IMR-90 (cell line): Measurements from ENCODE around the gene CSNK2A3. TPM values are rescaled to one million over a fixed set of nuclear protein-coding genes. Genes with fewer than 3 reads are reported as not detected.

ENCODE experiments used
- ATAC-seq: fragments of 200-7000 bp; cut with Tn5 transposase; 2 replicates; pipeline ENCODE4 v1.9.1; 2020; ENCODE audit warnings: low read depth, mild to moderate bottlenecking, moderate library complexity
- BruUV-seq: library from RNA; stranded (reverse); fragments of 400-500 nt; replicated peaks from 2 replicates; lab custom pipeline; 2021; lab: Mats Ljungman, UMichigan
- CTCF ChIA-PET: fragments of 300-600 bp; formaldehyde crosslinking; extraction: SDS; loops from one replicate; lab custom pipeline; 2021; ENCODE audit warnings: antibody characterized with exemption; lab: Yijun Ruan, JAX
- POLR2A ChIA-PET: fragments of 300-600 bp; sonication (Branson Sonifier 250); formaldehyde crosslinking; loops from one replicate; lab custom pipeline; 2022; ENCODE audit warnings: antibody characterized with exemption; ENCODE audit not compliant: unreplicated experiment; lab: Charles Lee
- DNase-seq: peaks from one replicate; pipeline ENCODE4 v3.0.0; 2013
- H2AFZ ChIP-seq: replicated peaks from 2 replicates; pipeline ENCODE3; 2013; ENCODE audit warnings: low read length, mild to moderate bottlenecking; ENCODE audit not compliant: poor library complexity
- H2AK5ac ChIP-seq: 2 replicates; pipeline ENCODE4 v1.6.1; 2013; ENCODE audit warnings: low read depth, low read length, inconsistent platforms
- H2AK9ac ChIP-seq: replicated peaks from 2 replicates; pipeline ENCODE3; 2013; ENCODE audit warnings: mild to moderate bottlenecking, low read depth, low read length, moderate library complexity; ENCODE audit not compliant: poor library complexity
- H2BK120ac ChIP-seq: 2 replicates; pipeline ENCODE4 v1.6.1; 2013; ENCODE audit warnings: low read depth, low read length, inconsistent platforms
- H2BK15ac ChIP-seq: 3 replicates; pipeline ENCODE4 v1.6.1; 2013; ENCODE audit warnings: low read depth, low read length, inconsistent platforms
- H2BK20ac ChIP-seq: 2 replicates; pipeline ENCODE4 v1.6.1; 2013; ENCODE audit warnings: low read depth, mild to moderate bottlenecking, inconsistent platforms, low read length, moderate library complexity
- H2BK5ac ChIP-seq: 2 replicates; pipeline ENCODE4 v1.6.1; 2013; ENCODE audit warnings: mild to moderate bottlenecking, low read depth, low read length, inconsistent platforms; ENCODE audit not compliant: poor library complexity, severe bottlenecking
- H3K14ac ChIP-seq: replicated peaks from 2 replicates; pipeline ENCODE4 v1.6.1; 2013; ENCODE audit warnings: low read depth, low read length, inconsistent platforms
- H3K18ac ChIP-seq: 2 replicates; pipeline ENCODE4 v1.6.1; 2013; ENCODE audit warnings: low read depth, low read length, control low read depth
- H3K23ac ChIP-seq: 2 replicates; pipeline ENCODE4 v1.6.1; 2013; ENCODE audit warnings: low read depth, low read length, inconsistent platforms
- H3K27ac ChIP-seq: 2 replicates; pipeline ENCODE4 v1.5.1; 2013; ENCODE audit warnings: mild to moderate bottlenecking, control low read depth, low read length; ENCODE audit not compliant: insufficient read depth
- H3K27me3 ChIP-seq: 2 replicates; pipeline ENCODE4 v1.6.1; 2013; ENCODE audit warnings: low read length; ENCODE audit not compliant: control insufficient read depth, insufficient read depth
- H3K36me3 ChIP-seq: 2 replicates; pipeline ENCODE4 v1.6.1; 2013; ENCODE audit warnings: low read length, mixed read lengths; ENCODE audit not compliant: control insufficient read depth, insufficient read depth
- H3K4ac ChIP-seq: 2 replicates; pipeline ENCODE4 v1.6.1; 2013; ENCODE audit warnings: low read depth, low read length, inconsistent platforms
- H3K4me1 ChIP-seq: 2 replicates; pipeline ENCODE4 v1.6.1; 2013; ENCODE audit warnings: low read length, mixed read lengths; ENCODE audit not compliant: control insufficient read depth, insufficient read depth
- H3K4me2 ChIP-seq: 2 replicates; pipeline ENCODE4 v1.6.1; 2013; ENCODE audit warnings: low read depth, mild to moderate bottlenecking, control low read depth, low read length, moderate library complexity
- H3K4me3 ChIP-seq: 2 replicates; pipeline ENCODE4 v1.5.1; 2013; ENCODE audit warnings: low read depth, mild to moderate bottlenecking, control low read depth, low read length, moderate library complexity; ENCODE audit not compliant: insufficient read depth
- H3K56ac ChIP-seq: 2 replicates; pipeline ENCODE4 v1.6.1; 2013; ENCODE audit warnings: low read length, inconsistent platforms; ENCODE audit not compliant: insufficient read depth; ENCODE audit errors: extremely low read depth
- H3K79me1 ChIP-seq, 2 experiments: 2 replicates each; pipeline ENCODE4 v1.6.1; 2013; ENCODE audit warnings: low read length in 2 of 2, inconsistent platforms in 1 of 2, low read depth in 1 of 2
- H3K9ac ChIP-seq: 2 replicates; pipeline ENCODE4 v1.6.1; 2013; ENCODE audit warnings: low read depth, low read length, control low read depth
- H3K9me1 ChIP-seq: 2 replicates; pipeline ENCODE4 v1.6.1; 2013; ENCODE audit warnings: low read length, inconsistent platforms; ENCODE audit not compliant: insufficient read depth
- H3K9me3 ChIP-seq: 2 replicates; pipeline ENCODE4 v1.6.1; 2013; ENCODE audit warnings: low read length; ENCODE audit not compliant: control insufficient read depth, insufficient read depth
- H4K20me1 ChIP-seq: 2 replicates; pipeline ENCODE4 v1.6.1; 2013; ENCODE audit warnings: low read length, inconsistent platforms; ENCODE audit not compliant: insufficient read depth
- H4K5ac ChIP-seq: 2 replicates; pipeline ENCODE4 v1.6.1; 2013; ENCODE audit warnings: mild to moderate bottlenecking, low read depth, low read length, control low read depth
- H4K8ac ChIP-seq, 2 experiments: 2 replicates each; pipeline ENCODE4 v1.6.1; 2013; ENCODE audit warnings: low read depth in 2 of 2, low read length in 2 of 2, control low read depth in 1 of 2, inconsistent platforms in 1 of 2
- H4K91ac ChIP-seq: 2 replicates; pipeline ENCODE4 v1.6.1; 2013; ENCODE audit warnings: low read depth, low read length, inconsistent platforms; ENCODE audit not compliant: insufficient read depth
- BHLHE40 ChIP-seq: fragments of 150-350 bp; IDR thresholded peaks from 2 replicates; pipeline ENCODE4 v1.6.1; 2016; ENCODE audit warnings: mild to moderate bottlenecking, low read depth, low read length
- CEBPB ChIP-seq: IDR thresholded peaks from 2 replicates; pipeline ENCODE4 v1.6.1; 2012; ENCODE audit warnings: low read depth, low read length, improper control_type of control experiment
- CHD1 ChIP-seq: IDR thresholded peaks from 2 replicates; pipeline ENCODE4 v1.6.1; 2012; ENCODE audit warnings: low read depth, low read length, improper control_type of control experiment
- CTCF ChIP-seq: conservative IDR thresholded peaks from 2 replicates; pipeline ENCODE4 v1.5.1; 2012; ENCODE audit warnings: mild to moderate bottlenecking, low read depth, low read length, improper control_type of control experiment
- ELK1 ChIP-seq: fragments of 150-350 bp; IDR thresholded peaks from 2 replicates; pipeline ENCODE4 v1.6.1; 2016; ENCODE audit warnings: low read depth, mild to moderate bottlenecking, low read length, moderate library complexity, borderline replicate concordance
- FOS ChIP-seq: fragments of 150-350 bp; IDR thresholded peaks from 2 replicates; pipeline ENCODE4 v1.6.1; 2016; ENCODE audit warnings: low read depth, low read length
- MAFK ChIP-seq: IDR thresholded peaks from 2 replicates; pipeline ENCODE4 v1.6.1; 2012; ENCODE audit warnings: low read depth, low read length, improper control_type of control experiment
- MAZ ChIP-seq: IDR thresholded peaks from 2 replicates; pipeline ENCODE4 v1.6.1; 2012; ENCODE audit warnings: low read depth, mild to moderate bottlenecking, low read length, improper control_type of control experiment, moderate library complexity, borderline replicate concordance
- MXI1 ChIP-seq: IDR thresholded peaks from 2 replicates; pipeline ENCODE4 v1.6.1; 2012; ENCODE audit warnings: low read depth, mild to moderate bottlenecking, low read length, moderate library complexity, borderline replicate concordance
- NFE2L2 ChIP-seq: fragments of 150-350 bp; IDR thresholded peaks from 2 replicates; pipeline ENCODE4 v1.6.1; 2016; ENCODE audit warnings: low read depth, mild to moderate bottlenecking, low read length
- POLR2A ChIP-seq: IDR thresholded peaks from 2 replicates; pipeline ENCODE4 v1.6.1; 2012; ENCODE audit warnings: mild to moderate bottlenecking, low read depth, low read length
- RAD21 ChIP-seq: IDR thresholded peaks from 2 replicates; pipeline ENCODE4 v1.6.1; 2012; ENCODE audit warnings: low read length, improper control_type of control experiment
- RCOR1 ChIP-seq: IDR thresholded peaks from 2 replicates; pipeline ENCODE4 v1.6.1; 2012; ENCODE audit warnings: mild to moderate bottlenecking, low read length, improper control_type of control experiment; ENCODE audit not compliant: insufficient replicate concordance
- RFX5 ChIP-seq: IDR thresholded peaks from 2 replicates; pipeline ENCODE4 v1.8.0; 2012; ENCODE audit warnings: low read depth, mild to moderate bottlenecking, low read length, moderate library complexity
- SMC3 ChIP-seq: fragments of 150-350 bp; IDR thresholded peaks from 2 replicates; pipeline ENCODE4 v1.6.1; 2016; ENCODE audit warnings: low read depth, mild to moderate bottlenecking, antibody characterized with exemption, low read length, moderate library complexity
- USF2 ChIP-seq: fragments of 150-350 bp; IDR thresholded peaks from 2 replicates; pipeline ENCODE4 v1.6.1; 2017; ENCODE audit warnings: mild to moderate bottlenecking, antibody characterized with exemption, low read length, low read depth
- WGBS, 2 experiments: methylation state at CpG; one replicate each; pipeline versions ENCODE4 v1.1.5 to v1.1.7; 2013; ENCODE audit warnings: missing lambda C conversion rate in 2 of 2; ENCODE audit not compliant: insufficient read length in 1 of 2; ENCODE audit errors: extremely low coverage in 2 of 2; 5-methylcytosine and 5-hydroxymethylcytosine counted together
- dilution Hi-C: fragments of 300-500 bp; cut with HindIII; formaldehyde crosslinking; loops from one replicate; pipeline ENCODE4 v1.14.3; 2018; ENCODE audit warnings: low sequenced_read_pairs; ENCODE audit not compliant: unreplicated experiment
- in situ Hi-C: fragments of 300-500 bp; cut with MboI; formaldehyde crosslinking; loops from 3 replicates; pipeline ENCODE4 v1.14.3; 2019; ENCODE audit warnings: low sequenced_read_pairs, inconsistent platforms, mixed read lengths
- intact Hi-C: fragments of 100-400 bp; cut with micrococcal nuclease; formaldehyde crosslinking; loops from 2 replicates; pipeline ENCODE4 v1.10.0; 2022
- polyA plus RNA-seq, 3 experiments: library from polyadenylated mRNA; depleted of rRNA; stranded (reverse); fragments of >200 nt; gene quantifications; 2 replicates each; pipeline ENCODE4 v1.2.3, GENCODE V29; 2012; ENCODE audit warnings: low replicate concordance in 1 of 3
- total RNA-seq: library from RNA; depleted of rRNA; stranded (reverse); fragments of >200 nt; gene quantifications from 2 replicates; pipeline ENCODE4 v1.2.3, GENCODE V29; 2012

The CSNK2A3 gene
- total and polyA plus RNA-seq, 2 of the 4 experiments (the other 2 are of a cell fraction): 1.2 to 3.2 TPM

- no peak overlapping the region for H2AFZ ChIP-seq
- intact Hi-C loops (no loop called here), in situ Hi-C loops (no loop called here), dilution Hi-C loops (no loop called here)
- no peak overlapping the region for H3K14ac ChIP-seq
- CTCF ChIA-PET: no interaction called here
- H2BK15ac ChIP-seq: no peak overlapping the region
- no peak for TF ChIP-seq RCOR1
- no peak for TF ChIP-seq RAD21
- no peak for TF ChIP-seq CEBPB
- TF ChIP-seq ELK1: no peak
- TF ChIP-seq SMC3: no peak
- no peak for TF ChIP-seq NFE2L2
- TF ChIP-seq MAFK: no peak
- no peak for TF ChIP-seq USF2
- no peak for TF ChIP-seq BHLHE40
- no peak for TF ChIP-seq POLR2A
- no peak for TF ChIP-seq FOS
- no peak for TF ChIP-seq CHD1
- no peak for TF ChIP-seq CTCF
- TF ChIP-seq MXI1: no peak
- TF ChIP-seq MAZ: no peak
- no peak for TF ChIP-seq RFX5
- no peak overlapping the region for H3K18ac ChIP-seq
- no peak overlapping the region for H4K91ac ChIP-seq
- no peaks in the 10 kb centered on the region for H4K20me1 ChIP-seq
- H3K9me3 ChIP-seq: no peaks in the 10 kb centered on the region
- no peak overlapping the region for H4K5ac ChIP-seq
- H3K27ac ChIP-seq: no peak overlapping the region
- no peak overlapping the region for H3K23ac ChIP-seq
- no peak overlapping the region for H3K4ac ChIP-seq
- no peaks in the 10 kb centered on the region for H3K4me1 ChIP-seq
- ATAC-seq (no peak), DNase-seq (no peak)
- BruUV-seq: no TSS peak
- no peak overlapping the region for H2BK20ac ChIP-seq
- no peak overlapping the region for H4K8ac ChIP-seq
- no peak overlapping the region for H2BK120ac ChIP-seq
- H3K56ac ChIP-seq: no peak overlapping the region
- no peak overlapping the region for H2BK5ac ChIP-seq
- no peaks in the 10 kb centered on the region for H3K79me1 ChIP-seq
- H3K36me3 ChIP-seq: no peaks in the 10 kb centered on the region
- no peaks in the 10 kb centered on the region for H3K9me1 ChIP-seq
- WGBS, 2 experiments: 60% methylated on average over 1 of the region's 4 CpGs; no CpG with 5 or more reads in 1 of the 2 experiments
- POLR2A ChIA-PET: no interaction called here
- H2AK5ac ChIP-seq: no peak overlapping the region
- peaks cover 9% of the 10 kb centered on the region for H3K27me3 ChIP-seq
- no peak overlapping the region for H3K4me3 ChIP-seq
- H3K4me2 ChIP-seq: no peak overlapping the region
- H2AK9ac ChIP-seq: no peak overlapping the region
- H3K9ac ChIP-seq: no peak overlapping the region
Observed at GRCh38 chr11:11336664-11337063, 16.4 kb downstream of the CSNK2A3 start.
